Stimulated activated CD8-positive, alpha-beta memory T cell treated with anti-CD3 and anti-CD28 coated beads, Interleukin-7, amount 100 ng/mL, for 48 hours (primary cell): ENCODE results near the gene PGR.
"Not testable (repeated sequence)": the region's sequence is repeated elsewhere in the genome, so short reads cannot be mapped to it uniquely, and the experiment has no call there.

Experiments used
- DNase-seq, 2 donors: peaks; one replicate each; pipeline ENCODE4 v3.0.0-alpha.2; 2020; ENCODE audit warnings: low read depth in 1 of 2; ENCODE audit errors: extremely low read depth in 1 of 2

PGR gene

GRCh38 chr11:101082813-101083212 is 46.8 kb downstream of the PGR start:
- no peak for DNase-seq

DNA sequence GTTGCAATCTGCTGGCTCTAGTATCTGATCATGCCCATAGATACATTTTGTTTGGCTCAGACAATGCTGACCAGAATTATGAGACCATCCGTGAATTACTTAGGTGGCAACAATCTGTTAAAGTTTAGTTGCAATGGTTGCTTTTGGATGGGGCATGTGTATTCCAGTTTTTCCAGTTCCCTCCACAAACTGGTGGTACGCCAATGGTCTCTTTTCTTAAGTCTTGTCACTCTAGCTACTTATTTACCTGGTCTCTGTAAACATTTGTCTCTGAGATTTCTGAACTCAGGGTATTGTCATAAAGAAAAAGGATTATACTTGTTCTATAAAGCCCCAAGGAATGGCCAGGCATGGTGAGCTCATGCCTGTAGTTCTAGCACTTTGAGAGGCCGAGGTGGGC is 65.9 kb downstream of the PGR start:
- DNase-seq: no peak

DNA sequence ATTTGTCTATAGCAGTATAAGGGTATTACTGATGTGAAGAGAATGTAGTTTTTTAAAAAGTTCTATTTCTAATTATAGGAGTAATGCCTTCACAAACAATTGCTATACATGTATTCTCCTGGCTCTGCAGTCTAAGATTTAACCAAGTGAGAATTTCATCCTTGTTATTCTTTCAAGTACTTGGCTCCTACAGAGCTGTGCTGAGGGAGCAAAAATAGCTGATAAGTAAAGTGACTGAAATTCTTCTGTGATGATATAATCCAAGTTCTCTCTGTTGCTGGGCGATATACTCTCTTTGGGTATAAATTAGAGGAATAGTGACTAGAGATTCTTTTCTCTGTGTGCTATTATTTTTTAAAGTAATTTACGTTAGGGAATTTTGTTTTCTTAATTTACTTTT is 68.0 kb downstream of the PGR start:
- DNase-seq: no peak

DNA sequence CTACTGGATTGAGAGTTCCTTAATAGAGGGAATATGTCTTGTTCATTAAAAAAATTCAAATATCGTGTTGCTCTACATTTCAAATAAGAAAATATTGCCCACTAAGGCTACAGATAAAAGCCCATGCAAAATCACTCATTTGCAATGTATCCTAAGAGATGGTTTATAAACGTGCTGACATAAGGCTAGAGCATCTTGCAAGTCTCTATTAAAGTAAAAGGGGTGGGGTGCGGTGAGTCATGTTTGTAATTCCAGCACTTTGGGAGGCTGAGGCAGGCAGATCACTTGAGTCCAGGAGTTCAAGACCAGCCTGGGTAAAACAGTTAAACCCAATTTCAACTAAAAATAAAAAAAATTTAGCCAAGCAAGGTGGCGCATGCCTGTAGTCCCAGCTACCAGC is 70.3 kb downstream of the PGR start:
- DNase-seq: no peak

GRCh38 chr11:101053492-101053891 is 76.1 kb downstream of the PGR start:
- DNase-seq: no peak

DNA sequence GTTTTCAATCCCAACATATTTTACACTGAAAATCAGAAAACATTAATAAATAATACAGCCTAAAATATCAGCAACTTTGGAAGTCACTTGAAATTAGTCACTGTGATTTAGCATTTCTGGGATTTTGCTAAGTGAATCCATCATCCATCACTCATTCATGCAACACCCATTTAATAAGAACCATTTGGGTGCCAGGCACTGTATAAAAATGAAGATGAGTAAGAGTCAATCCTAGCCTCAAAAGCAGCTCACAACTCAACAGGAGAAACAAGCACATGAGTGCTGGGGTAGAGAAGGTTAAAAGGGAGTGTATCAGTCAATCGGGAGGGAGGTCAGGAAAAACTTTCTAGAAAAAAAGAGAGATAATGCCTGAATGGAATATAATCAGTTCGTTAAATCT is 77.9 kb downstream of the PGR start:
- DNase-seq: no peak

- no peak for DNase-seq
These were observed 79.8 kb downstream of the PGR start for GRCh38 chr11:101049813-101050212.

GRCh38 chr11:101049123-101049522 is 80.5 kb downstream of the PGR start:
- DNase-seq: no peak

GRCh38 chr11:101048479-101048878 is 81.1 kb downstream of the PGR start:
- DNase-seq: no peak

DNA sequence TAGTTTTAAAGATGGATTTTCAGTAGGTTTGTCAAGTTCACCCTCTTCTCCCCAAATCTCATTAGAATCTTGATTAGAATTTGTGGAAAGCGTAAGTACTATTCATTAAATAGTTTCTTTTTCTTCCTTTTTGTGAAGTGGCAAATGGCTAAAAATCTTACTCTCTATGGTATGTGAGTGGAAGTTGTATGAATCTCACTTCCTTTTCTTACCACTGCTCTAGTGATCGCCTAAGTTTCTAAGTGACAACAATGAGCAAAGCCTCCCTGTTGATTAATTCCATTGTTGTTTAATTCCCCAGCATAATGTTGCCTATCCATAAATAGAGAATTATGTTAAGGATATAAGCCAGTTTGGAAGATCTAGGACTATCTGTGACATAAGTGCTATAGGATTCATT is 82.7 kb downstream of the PGR start:
- no peak for DNase-seq

DNA sequence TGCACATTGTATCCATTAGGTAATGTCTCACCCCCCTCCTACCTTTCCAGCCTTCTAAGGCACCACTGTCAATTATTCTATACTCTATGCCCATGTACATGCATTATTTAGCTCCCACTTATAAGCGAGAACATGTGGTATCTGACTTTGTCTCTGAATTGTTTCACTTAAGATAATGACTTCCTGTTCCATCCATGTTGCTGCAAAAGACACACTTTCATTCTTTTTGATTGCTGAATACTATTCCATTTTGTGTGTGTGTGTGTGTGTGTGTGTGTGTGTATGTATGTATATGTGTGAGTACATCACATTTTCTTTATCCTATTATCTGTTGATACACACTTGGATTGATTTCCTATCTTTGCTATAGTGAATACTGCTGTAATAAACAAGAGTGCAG is 84.2 kb downstream of the PGR start:
- no peak for DNase-seq

GRCh38 chr11:101043940-101044339 is 85.7 kb downstream of the PGR start:
- no peak for DNase-seq

DNA sequence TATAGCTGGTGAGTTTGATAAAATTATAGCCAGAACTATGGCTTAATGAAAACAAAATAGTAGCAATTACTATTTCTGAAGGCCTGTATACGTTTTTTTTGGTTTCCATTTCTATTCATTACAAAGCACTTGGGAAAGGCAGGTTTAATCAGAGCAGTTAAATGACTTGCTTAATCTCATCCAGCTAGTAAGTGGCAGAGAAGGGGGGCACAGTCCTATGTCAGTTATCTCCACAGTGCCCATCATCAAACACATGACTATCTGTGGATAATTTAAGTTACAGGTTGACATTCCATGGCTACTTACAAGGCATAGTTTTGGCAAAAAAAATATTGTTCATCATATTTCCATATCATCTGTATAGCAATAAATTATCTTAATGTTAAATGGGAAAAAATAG is 93.7 kb downstream of the PGR start:
- no peak for DNase-seq

GRCh38 chr11:101034076-101034475 is 95.5 kb downstream of the PGR start:
- DNase-seq: no peak

GRCh38 chr11:101032991-101033390 is 96.6 kb downstream of the PGR start:
- no peak for DNase-seq

DNA sequence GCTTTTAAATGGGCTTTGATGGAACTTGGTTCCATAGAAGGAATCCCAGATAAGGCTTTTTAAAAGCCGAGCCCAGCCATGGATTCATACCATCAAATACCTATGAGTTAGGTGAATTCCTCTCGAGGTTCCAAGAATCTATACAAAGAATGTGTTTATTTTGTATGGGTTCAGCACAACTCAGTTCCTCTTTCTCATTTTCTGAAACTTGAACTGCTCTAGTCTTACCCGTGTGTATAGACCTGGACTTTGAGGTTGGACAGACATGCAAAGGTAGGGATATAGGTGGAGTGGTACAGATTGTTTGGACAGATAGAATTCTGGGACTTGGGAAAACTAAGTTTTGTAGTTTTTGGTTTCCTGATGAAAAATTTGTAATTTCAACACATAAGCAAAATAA is 97.9 kb downstream of the PGR start:
- no peak for DNase-seq

DNA sequence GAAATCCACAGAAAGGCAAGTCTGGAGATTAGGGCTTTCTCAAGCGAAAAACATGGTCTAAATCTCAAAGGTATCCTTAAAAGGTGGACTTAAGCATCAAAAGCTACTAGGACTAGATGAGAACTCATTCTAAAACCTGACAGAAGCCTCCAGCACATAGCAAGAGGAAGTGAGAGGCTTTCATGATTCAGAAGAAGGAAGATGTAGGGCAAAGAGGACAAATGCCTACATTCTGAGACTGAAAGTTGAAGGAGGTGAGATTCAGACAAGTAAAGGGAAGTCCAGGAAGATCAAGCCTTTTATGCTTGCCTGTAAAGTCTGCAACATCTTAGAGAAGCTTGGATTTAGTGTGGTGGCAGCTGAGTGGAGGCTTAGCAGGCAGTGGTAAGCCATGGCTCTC is 98.9 kb downstream of the PGR start:
- DNase-seq: no peak

GRCh38 chr11:101030015-101030414 is 99.6 kb downstream of the PGR start:
- DNase-seq: no peak

DNA sequence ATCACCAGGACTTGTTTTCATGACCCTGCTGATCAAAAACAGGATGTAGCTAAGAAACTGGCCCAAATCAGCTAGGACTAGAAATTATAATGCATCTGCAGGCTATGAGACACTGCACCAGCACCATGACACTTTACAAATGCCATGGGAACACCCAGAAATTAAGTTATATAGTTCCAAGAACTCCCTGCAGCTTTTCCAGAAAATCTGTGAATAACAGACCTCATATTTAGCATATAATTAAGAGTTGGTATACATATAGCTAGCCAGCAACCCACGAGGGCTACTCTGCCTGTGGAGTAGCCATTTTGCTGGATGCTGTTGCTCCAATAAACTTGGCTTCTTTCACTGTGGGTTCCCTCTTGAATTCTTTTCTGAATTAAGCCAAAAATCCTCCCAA is 101.0 kb downstream of the PGR start:
- DNase-seq: no peak

DNA sequence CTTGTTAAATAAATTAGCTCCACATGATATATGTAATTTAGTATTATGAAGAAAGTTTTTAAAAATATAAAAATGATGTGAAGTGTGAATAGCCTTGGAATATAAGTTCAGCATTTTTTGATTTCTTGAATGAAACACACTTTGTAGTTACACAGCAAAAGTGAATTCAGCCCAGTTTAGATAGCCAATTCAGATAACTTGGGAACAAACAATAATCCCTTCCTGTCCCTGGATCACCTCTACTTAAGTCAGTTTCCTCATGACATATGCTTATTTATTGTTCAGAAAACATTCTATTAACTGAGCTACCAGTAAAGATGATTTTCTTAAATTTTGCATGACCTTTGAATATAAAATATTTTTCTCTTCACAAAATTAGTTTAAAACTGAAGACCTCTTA is 107.4 kb downstream of the PGR start:
- DNase-seq: no peak

GRCh38 chr11:101019870-101020269 is 109.7 kb downstream of the PGR start:
- DNase-seq: no peak

- no peak for DNase-seq
These were observed 114.9 kb downstream of the PGR start for GRCh38 chr11:101014600-101015285.

DNA sequence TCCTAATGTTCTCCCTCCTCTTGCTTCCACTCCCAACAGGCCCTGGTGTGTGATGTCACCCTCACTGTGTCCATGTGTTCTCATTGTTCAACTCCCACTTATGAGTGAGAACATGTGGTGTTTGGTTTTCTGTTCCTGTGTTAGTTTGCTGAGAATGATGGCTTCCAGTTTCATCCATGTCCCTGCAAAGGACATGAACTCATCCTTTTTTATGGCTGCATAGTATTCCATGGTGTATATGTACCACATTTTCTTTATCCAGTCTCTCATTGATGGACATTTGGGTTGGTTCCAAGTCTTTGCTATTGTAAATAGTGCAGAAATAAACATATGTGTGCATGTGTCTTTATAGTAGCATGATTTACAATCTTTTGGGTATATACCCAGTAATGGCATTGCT is 115.9 kb downstream of the PGR start:
- DNase-seq: not testable (repeated sequence)
